OCI-LY3 (cell line): ENCODE results near the gene DUOXA1.

ENCODE experiments used
- H2AFZ ChIP-seq: fragments of 200-600, 300-600 bp; shearing (Covaris generic); 2 replicates; pipeline ENCODE4 v1.6.0; 2014; ENCODE audit warnings: antibody characterized with exemption, low read depth, low read length
- H3K27ac ChIP-seq: fragments of 200-600, 300-600 bp; sonication (generic); 2 replicates; pipeline ENCODE4 v1.5.1; 2014; ENCODE audit warnings: mild to moderate bottlenecking, low read length, moderate library complexity, mixed read lengths
- H3K27me3 ChIP-seq: fragments of 200-600, 300-600 bp; sonication (generic); 2 replicates; pipeline ENCODE4 v1.6.1; 2014; ENCODE audit warnings: low read depth, low read length, mixed read lengths
- H3K36me3 ChIP-seq: fragments of 200-600, 300-600 bp; sonication (generic); replicated peaks from 2 replicates; pipeline ENCODE3; 2014; ENCODE audit warnings: low read depth, low read length, mixed read lengths
- H3K4me1 ChIP-seq: fragments of 300-600, 200-600 bp; sonication (generic); 2 replicates; pipeline ENCODE4 v1.6.1; 2014; ENCODE audit warnings: low read length, mixed read lengths
- H3K4me2 ChIP-seq: fragments of 200-600, 300-600 bp; sonication (generic); 2 replicates; pipeline ENCODE4 v1.6.1; 2014; ENCODE audit warnings: low read length, mixed read lengths
- H3K4me3 ChIP-seq: fragments of 300-600, 200-600 bp; sonication (generic); 2 replicates; pipeline ENCODE4 v1.5.1; 2014; ENCODE audit warnings: antibody characterized with exemption, mild to moderate bottlenecking, low read length, moderate library complexity
- H3K79me2 ChIP-seq: fragments of 300-600, 200-600 bp; shearing (Covaris generic); 2 replicates; pipeline ENCODE4 v1.6.1; 2014; ENCODE audit warnings: mild to moderate bottlenecking, low read length, mixed read lengths
- H3K9ac ChIP-seq: fragments of 300-600, 200-600 bp; shearing (Covaris generic); 2 replicates; pipeline ENCODE4 v1.6.0; 2014; ENCODE audit warnings: mild to moderate bottlenecking, low read length, moderate library complexity
- H3K9me3 ChIP-seq: fragments of 200-600, 300-600 bp; shearing (Covaris generic); 2 replicates; pipeline ENCODE4 v1.6.1; 2014; ENCODE audit warnings: low read length, mixed read lengths; ENCODE audit not compliant: insufficient read depth
- H4K20me1 ChIP-seq: fragments of 200-600, 300-600 bp; sonication (generic); 2 replicates; pipeline ENCODE4 v1.6.1; 2016; ENCODE audit warnings: low read length, mixed read lengths; ENCODE audit not compliant: insufficient read depth
- EZH2phosphoT487 ChIP-seq: fragments of 200-600 bp; shearing (Covaris generic); IDR thresholded peaks from 2 replicates; pipeline ENCODE4 v1.6.1; 2018; ENCODE audit warnings: antibody characterized with exemption, mixed run types, low read depth
- TF ChIP-seq, protein P1 (sequence below): fragments of 200-600, 300-600 bp; sonication (generic); IDR thresholded peaks from 2 replicates; pipeline ENCODE4 v1.5.1; 2014; ENCODE audit warnings: antibody characterized with exemption, low read length, low read depth

The DUOXA1 gene

DNA sequence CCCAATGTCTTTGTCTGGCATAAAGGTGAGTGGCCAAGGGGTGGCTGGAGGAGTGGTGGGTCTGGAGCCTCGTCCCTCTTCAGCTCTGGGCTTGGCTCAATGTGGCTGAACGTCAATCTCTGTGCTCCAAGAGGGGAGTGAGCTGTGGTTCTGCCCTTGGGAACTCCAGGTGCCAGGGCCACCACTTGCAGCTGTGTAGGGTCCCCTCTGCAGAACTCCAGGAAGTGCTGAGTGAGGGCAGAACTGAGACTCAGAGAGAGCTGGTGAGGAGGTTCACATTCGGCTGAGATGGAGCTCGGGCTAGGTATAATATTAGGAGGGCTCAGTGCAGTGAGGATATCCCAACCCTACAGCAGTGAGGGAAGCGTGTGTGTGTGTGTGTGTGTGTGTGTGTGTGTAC is 11.7 kb upstream of the DUOXA1 start:
- no peak overlapping the region for H3K4me2 ChIP-seq

DNA sequence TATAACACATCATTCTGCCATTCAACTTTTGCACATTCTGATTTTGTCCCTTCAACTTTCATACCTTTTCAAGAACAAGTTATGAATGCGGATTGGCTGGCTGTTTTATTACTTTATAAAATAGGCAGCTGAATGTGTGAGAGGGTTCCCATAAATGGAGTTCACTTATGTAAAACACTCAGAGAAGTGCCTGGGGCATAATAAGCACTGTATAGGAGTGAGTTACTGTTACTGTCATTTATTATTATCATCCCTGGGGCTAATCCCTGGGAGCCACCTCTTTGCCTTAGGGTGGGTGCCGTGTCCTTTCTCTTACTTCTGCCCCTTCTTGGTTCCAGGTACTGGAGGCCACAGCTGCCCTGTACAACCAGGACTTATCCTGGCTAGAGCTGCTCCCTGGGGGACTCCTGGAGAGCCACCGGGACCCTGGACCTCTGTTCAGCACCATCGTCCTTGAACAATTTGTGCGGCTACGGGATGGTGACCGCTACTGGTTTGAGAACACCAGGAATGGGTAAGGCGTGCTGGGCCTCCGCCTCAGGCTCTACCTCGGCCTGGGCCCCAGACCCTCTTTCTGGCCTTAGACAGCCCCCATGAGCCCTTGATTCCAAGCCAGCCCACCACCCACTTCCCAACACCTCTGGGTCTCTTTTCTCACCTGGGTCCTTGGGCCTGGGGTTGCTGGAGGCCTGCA is 11.0 kb upstream of the DUOXA1 start:
- no peaks in the 10 kb centered on the region for H4K20me1 ChIP-seq
- no peak overlapping the region for H3K27ac ChIP-seq
- no peaks in the 10 kb centered on the region for H3K9me3 ChIP-seq
- no peaks in the 10 kb centered on the region for H3K27me3 ChIP-seq
- H3K4me3 ChIP-seq = no peak overlapping the region
- no peaks in the 10 kb centered on the region for H3K79me2 ChIP-seq
- TF ChIP-seq, protein P1, sequence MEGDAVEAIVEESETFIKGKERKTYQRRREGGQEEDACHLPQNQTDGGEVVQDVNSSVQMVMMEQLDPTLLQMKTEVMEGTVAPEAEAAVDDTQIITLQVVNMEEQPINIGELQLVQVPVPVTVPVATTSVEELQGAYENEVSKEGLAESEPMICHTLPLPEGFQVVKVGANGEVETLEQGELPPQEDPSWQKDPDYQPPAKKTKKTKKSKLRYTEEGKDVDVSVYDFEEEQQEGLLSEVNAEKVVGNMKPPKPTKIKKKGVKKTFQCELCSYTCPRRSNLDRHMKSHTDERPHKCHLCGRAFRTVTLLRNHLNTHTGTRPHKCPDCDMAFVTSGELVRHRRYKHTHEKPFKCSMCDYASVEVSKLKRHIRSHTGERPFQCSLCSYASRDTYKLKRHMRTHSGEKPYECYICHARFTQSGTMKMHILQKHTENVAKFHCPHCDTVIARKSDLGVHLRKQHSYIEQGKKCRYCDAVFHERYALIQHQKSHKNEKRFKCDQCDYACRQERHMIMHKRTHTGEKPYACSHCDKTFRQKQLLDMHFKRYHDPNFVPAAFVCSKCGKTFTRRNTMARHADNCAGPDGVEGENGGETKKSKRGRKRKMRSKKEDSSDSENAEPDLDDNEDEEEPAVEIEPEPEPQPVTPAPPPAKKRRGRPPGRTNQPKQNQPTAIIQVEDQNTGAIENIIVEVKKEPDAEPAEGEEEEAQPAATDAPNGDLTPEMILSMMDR = no peak
- TF ChIP-seq EZH2phosphoT487 = no peak
- H3K4me1 ChIP-seq = no peaks in the 10 kb centered on the region
- H2AFZ ChIP-seq = no peak overlapping the region
- no peak overlapping the region for H3K9ac ChIP-seq
- H3K36me3 ChIP-seq = no peaks in the 10 kb centered on the region
- no peak overlapping the region for H3K4me2 ChIP-seq

More for the DNA sequence above, 11.7 kb upstream of the DUOXA1 start:
- TF ChIP-seq, protein P1 = no peak
- no peak for TF ChIP-seq EZH2phosphoT487
- Histone ChIP-seq H3K4me1 (no peaks in the 10 kb centered on the region), H4K20me1 (no peaks in the 10 kb centered on the region), H3K4me3 (no peak overlapping the region), H2AFZ (no peak overlapping the region), H3K27me3 (no peaks in the 10 kb centered on the region), H3K79me2 (no peaks in the 10 kb centered on the region), H3K9me3 (no peaks in the 10 kb centered on the region), H3K27ac (no peak overlapping the region), H3K36me3 (no peaks in the 10 kb centered on the region), H3K9ac (no peak overlapping the region)

DNA sequence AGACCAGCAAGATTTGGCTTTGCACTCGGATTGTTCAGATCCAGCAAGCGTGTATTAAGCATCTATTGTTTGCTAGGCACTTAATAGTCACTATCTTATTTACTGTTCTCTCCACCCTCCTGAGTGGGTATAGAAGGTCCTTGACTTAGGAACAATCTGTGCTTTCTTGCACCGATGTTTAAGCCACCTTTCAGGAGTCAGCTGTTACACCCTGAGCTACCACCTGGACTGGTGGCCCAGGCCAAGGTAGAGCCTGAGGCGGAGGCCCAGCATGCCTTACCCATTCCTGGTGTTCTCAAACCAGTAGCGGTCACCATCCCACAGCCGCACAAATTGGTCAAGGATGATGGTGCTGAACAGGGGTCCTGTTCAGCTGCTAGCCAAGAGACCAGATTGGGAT is 10.1 kb upstream of the DUOXA1 start:
- Histone ChIP-seq H3K9me3 (no peaks in the 10 kb centered on the region), H3K9ac (no peak overlapping the region), H3K36me3 (no peaks in the 10 kb centered on the region), H3K4me1 (no peaks in the 10 kb centered on the region), H3K4me2 (no peak overlapping the region), H3K79me2 (no peaks in the 10 kb centered on the region), H3K4me3 (no peak overlapping the region), H3K27me3 (no peaks in the 10 kb centered on the region), H4K20me1 (no peaks in the 10 kb centered on the region), H3K27ac (no peak overlapping the region), H2AFZ (no peak overlapping the region)
- TF ChIP-seq EZH2phosphoT487 = no peak
- TF ChIP-seq, protein P1 = no peak

DNA sequence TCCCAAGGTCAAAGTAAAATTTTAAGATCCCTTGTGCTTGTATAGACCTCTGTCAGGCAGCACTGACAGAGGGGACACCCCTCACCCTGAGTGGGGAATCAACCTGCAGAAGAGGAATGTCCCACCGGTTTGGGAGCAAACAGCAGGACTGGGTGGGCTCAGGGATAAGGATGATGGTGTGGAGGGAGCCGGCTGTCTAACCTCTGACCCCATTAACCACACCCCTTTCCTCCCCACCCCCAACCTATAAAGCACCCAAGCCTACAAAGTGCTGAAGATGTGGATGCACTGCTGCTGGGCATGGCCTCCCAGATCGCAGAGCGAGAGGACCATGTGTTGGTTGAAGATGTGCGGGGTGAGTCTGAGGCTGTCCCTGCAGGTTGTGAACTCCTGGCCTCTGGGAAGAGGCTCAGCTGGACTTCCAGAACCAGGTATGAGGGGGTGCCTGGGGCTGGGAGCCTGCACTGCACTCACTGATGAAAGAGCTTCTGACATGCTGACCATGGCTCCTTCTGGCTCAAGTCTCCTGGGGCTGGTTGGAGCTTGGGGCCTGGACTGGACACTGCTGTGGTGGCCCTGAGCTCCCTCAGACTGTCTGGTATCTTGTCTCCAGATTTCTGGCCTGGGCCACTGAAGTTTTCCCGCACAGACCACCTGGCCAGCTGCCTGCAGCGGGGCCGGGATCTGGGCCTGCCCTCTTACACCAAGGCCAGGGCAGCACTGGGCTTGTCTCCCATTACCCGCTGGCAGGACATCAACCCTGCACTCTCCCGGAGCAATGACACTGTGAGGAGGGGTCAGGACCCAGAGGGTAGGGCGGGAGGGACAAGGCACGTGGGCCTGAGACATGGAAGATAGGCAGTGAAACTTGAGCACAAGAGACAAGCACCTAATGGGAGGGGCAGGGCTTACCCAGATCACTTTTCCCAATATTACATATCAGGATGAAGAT is 9.4 kb upstream of the DUOXA1 start:
- H2AFZ ChIP-seq = no peak overlapping the region
- no peaks in the 10 kb centered on the region for H3K79me2 ChIP-seq
- TF ChIP-seq, protein P1 = no peak
- TF ChIP-seq EZH2phosphoT487 = no peak
- no peaks in the 10 kb centered on the region for H3K9me3 ChIP-seq
- H3K27ac ChIP-seq = no peak overlapping the region
- H3K4me1 ChIP-seq = no peaks in the 10 kb centered on the region
- no peaks in the 10 kb centered on the region for H4K20me1 ChIP-seq
- H3K36me3 ChIP-seq = no peaks in the 10 kb centered on the region
- H3K4me2 ChIP-seq = no peak overlapping the region
- no peak overlapping the region for H3K9ac ChIP-seq
- no peak overlapping the region for H3K4me3 ChIP-seq
- H3K27me3 ChIP-seq = no peaks in the 10 kb centered on the region
